OCI-LY7 (cell line): ENCODE measurements around the gene GPC1. TPM values are rescaled to one million over a fixed set of nuclear protein-coding genes. Genes with fewer than 3 reads are reported as not detected.

Source experiments
- BruUV-seq: library from RNA; stranded (reverse); fragments of 400-500 nt; replicated peaks from 2 replicates; lab custom pipeline; 2021; lab: Mats Ljungman, UMichigan
- CTCF ChIA-PET: fragments of 300-600 bp; sonication (Branson Sonifier 250); formaldehyde crosslinking; loops from one replicate; lab custom pipeline; 2022; ENCODE audit warnings: antibody characterized with exemption; ENCODE audit not compliant: unreplicated experiment; lab: Charles Lee
- POLR2A ChIA-PET: fragments of 300-600 bp; sonication (Branson Sonifier 250); formaldehyde crosslinking; loops from one replicate; lab custom pipeline; 2022; ENCODE audit warnings: antibody characterized with exemption; lab: Charles Lee
- DNase-seq: peaks from one replicate; pipeline ENCODE4 v3.0.0-alpha.2; 2015; ENCODE audit warnings: low spot score
- H2AFZ ChIP-seq: fragments of 200-600 bp; sonication (generic), shearing (Covaris generic); 2 replicates; pipeline ENCODE4 v1.6.1; 2014; ENCODE audit warnings: mild to moderate bottlenecking, antibody characterized with exemption, low read length, moderate library complexity
- H3K27ac ChIP-seq: fragments of 200-600 bp; sonication (generic); 2 replicates; pipeline ENCODE4 v1.5.1; 2014; ENCODE audit warnings: mixed run types, low read depth, mild to moderate bottlenecking, moderate library complexity, low read length, inconsistent platforms; ENCODE audit not compliant: poor library complexity, severe bottlenecking
- H3K36me3 ChIP-seq: fragments of 200-600 bp; sonication (generic); 2 replicates; pipeline ENCODE4 v1.6.1; 2014; ENCODE audit warnings: mild to moderate bottlenecking, antibody characterized with exemption, low read length, moderate library complexity, mixed read lengths; ENCODE audit not compliant: insufficient read depth
- H3K4me1 ChIP-seq: fragments of 200-600 bp; sonication (generic); 2 replicates; pipeline ENCODE4 v1.5.1; 2014; ENCODE audit warnings: mild to moderate bottlenecking, low read length; ENCODE audit not compliant: insufficient read depth, poor library complexity, severe bottlenecking
- H3K4me2 ChIP-seq: fragments of 200-600 bp; sonication (generic); 2 replicates; pipeline ENCODE4 v1.6.1; 2014; ENCODE audit warnings: mild to moderate bottlenecking, low read length
- H3K4me3 ChIP-seq: fragments of 200-600 bp; sonication (generic); 2 replicates; pipeline ENCODE4 v1.5.1; 2014; ENCODE audit warnings: mild to moderate bottlenecking, low read depth, low read length; ENCODE audit not compliant: poor library complexity, severe bottlenecking
- H3K79me2 ChIP-seq: fragments of 200-600 bp; sonication (generic); 2 replicates; pipeline ENCODE4 v1.6.1; 2016; ENCODE audit warnings: low read depth, mild to moderate bottlenecking, low read length, moderate library complexity, mixed read lengths; ENCODE audit not compliant: insufficient read depth
- H3K9me2 ChIP-seq: fragments of 200-600 bp; sonication (generic); 2 replicates; pipeline ENCODE4 v1.6.1; 2016; ENCODE audit warnings: mild to moderate bottlenecking, low read length, mixed read lengths; ENCODE audit not compliant: insufficient read depth
- H3K9me3 ChIP-seq: fragments of 200-600 bp; sonication (generic); 2 replicates; pipeline ENCODE4 v1.6.1; 2014; ENCODE audit warnings: mild to moderate bottlenecking, mixed run types, low read length, mixed read lengths
- H4K20me1 ChIP-seq: fragments of 200-600 bp; sonication (generic); 2 replicates; pipeline ENCODE4 v1.6.1; 2014; ENCODE audit warnings: mild to moderate bottlenecking, antibody characterized with exemption, low read length, moderate library complexity, mixed read lengths; ENCODE audit not compliant: insufficient read depth
- EZH2phosphoT487 ChIP-seq: fragments of 200-600 bp; sonication (generic); IDR thresholded peaks from 2 replicates; pipeline ENCODE4 v1.6.1; 2018; ENCODE audit warnings: low read depth, borderline replicate concordance, mild to moderate bottlenecking, mixed run types, antibody characterized with exemption, low read length, moderate library complexity, mixed read lengths
- intact Hi-C: fragments of 100-400 bp; cut with micrococcal nuclease; formaldehyde crosslinking; loops from one replicate; pipeline ENCODE4 v1.10.0; 2022; ENCODE audit not compliant: unreplicated experiment
- total RNA-seq, 2 experiments: library from RNA; depleted of rRNA in 1 of 2; stranded (reverse); fragments of >200 nt in 1 of 2; shearing (Covaris generic) in 1 of 2; gene quantifications; 2 replicates each; pipeline ENCODE4 v1.2.3, GENCODE V29; 2014 to 2022
- TF ChIP-seq, protein P1 (sequence below): fragments of 200-600 bp; sonication (generic); conservative IDR thresholded peaks from 2 replicates; pipeline ENCODE4 v1.5.1; 2014; ENCODE audit warnings: mild to moderate bottlenecking, antibody characterized with exemption, low read length, moderate library complexity, mixed read lengths

Gene GPC1
- total RNA-seq, 2 experiments from 2014 or later: 2.4 to 4.0 TPM

- Histone ChIP-seq H3K4me3 (no peak overlapping the region), H3K79me2 (no peaks in the 10 kb centered on the region), H4K20me1 (no peaks in the 10 kb centered on the region), H3K9me2 (no peaks in the 10 kb centered on the region), H3K9me3 (no peaks in the 10 kb centered on the region), H3K4me1 (no peaks in the 10 kb centered on the region), H3K27ac (no peak overlapping the region), H3K36me3 (no peaks in the 10 kb centered on the region), H3K4me2 (no peak overlapping the region), H2AFZ (no peak overlapping the region)
- no TSS peak for BruUV-seq
- DNase-seq: no peak
- no peak for TF ChIP-seq EZH2phosphoT487
- TF ChIP-seq, protein P1, sequence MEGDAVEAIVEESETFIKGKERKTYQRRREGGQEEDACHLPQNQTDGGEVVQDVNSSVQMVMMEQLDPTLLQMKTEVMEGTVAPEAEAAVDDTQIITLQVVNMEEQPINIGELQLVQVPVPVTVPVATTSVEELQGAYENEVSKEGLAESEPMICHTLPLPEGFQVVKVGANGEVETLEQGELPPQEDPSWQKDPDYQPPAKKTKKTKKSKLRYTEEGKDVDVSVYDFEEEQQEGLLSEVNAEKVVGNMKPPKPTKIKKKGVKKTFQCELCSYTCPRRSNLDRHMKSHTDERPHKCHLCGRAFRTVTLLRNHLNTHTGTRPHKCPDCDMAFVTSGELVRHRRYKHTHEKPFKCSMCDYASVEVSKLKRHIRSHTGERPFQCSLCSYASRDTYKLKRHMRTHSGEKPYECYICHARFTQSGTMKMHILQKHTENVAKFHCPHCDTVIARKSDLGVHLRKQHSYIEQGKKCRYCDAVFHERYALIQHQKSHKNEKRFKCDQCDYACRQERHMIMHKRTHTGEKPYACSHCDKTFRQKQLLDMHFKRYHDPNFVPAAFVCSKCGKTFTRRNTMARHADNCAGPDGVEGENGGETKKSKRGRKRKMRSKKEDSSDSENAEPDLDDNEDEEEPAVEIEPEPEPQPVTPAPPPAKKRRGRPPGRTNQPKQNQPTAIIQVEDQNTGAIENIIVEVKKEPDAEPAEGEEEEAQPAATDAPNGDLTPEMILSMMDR: no peak
- ChIA-PET POLR2A (no interaction called here), CTCF (no interaction called here)
- intact Hi-C loops: no loop called here
These were observed 32.3 kb downstream of the GPC1 start for GRCh38 chr2:240467659-240468302.

- POLR2A ChIA-PET: no interaction called here
- Histone ChIP-seq H3K36me3 (no peaks in the 10 kb centered on the region), H3K9me2 (no peaks in the 10 kb centered on the region), H3K4me1 (no peaks in the 10 kb centered on the region), H2AFZ (no peak overlapping the region), H3K79me2 (no peaks in the 10 kb centered on the region), H3K27ac (no peak overlapping the region), H3K4me2 (no peak overlapping the region), H3K9me3 (no peaks in the 10 kb centered on the region), H3K4me3 (no peak overlapping the region), H4K20me1 (no peaks in the 10 kb centered on the region)
- TF ChIP-seq EZH2phosphoT487: no peak
- TF ChIP-seq, protein P1: no peak
- BruUV-seq: no TSS peak
- no peak for DNase-seq
- intact Hi-C loops: no loop called here
- CTCF ChIA-PET: no interaction called here
These were observed 33.1 kb downstream of the GPC1 start for GRCh38 chr2:240468303-240469238.
